ENCODE measurements around the gene TMEM243.

DNA sequence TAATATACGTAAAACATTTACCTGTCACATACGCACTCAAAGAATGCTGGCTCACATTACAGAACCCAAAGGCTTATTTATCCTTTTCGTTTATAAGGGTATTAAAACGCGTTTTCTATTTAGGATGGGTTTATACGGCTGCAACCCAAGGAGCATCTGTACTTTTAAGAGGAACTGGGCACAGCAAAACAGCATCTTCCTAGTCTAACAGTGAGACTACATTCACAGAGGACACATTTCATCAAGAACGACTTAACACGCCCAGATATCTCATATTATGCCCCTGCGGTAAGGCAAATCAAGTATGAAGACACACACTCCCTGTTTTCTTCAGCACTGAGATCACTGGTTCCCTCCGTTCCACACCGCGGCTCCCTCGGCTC is 67.8 kb downstream of the TMEM243 start:
- TF ChIP-seq, protein P1, sequence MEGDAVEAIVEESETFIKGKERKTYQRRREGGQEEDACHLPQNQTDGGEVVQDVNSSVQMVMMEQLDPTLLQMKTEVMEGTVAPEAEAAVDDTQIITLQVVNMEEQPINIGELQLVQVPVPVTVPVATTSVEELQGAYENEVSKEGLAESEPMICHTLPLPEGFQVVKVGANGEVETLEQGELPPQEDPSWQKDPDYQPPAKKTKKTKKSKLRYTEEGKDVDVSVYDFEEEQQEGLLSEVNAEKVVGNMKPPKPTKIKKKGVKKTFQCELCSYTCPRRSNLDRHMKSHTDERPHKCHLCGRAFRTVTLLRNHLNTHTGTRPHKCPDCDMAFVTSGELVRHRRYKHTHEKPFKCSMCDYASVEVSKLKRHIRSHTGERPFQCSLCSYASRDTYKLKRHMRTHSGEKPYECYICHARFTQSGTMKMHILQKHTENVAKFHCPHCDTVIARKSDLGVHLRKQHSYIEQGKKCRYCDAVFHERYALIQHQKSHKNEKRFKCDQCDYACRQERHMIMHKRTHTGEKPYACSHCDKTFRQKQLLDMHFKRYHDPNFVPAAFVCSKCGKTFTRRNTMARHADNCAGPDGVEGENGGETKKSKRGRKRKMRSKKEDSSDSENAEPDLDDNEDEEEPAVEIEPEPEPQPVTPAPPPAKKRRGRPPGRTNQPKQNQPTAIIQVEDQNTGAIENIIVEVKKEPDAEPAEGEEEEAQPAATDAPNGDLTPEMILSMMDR (IDR thresholded peaks at IDR 0.05) = no peak
- TF ChIP-seq POLR2A (IDR thresholded peaks at IDR 0.05) = no peak
